ENCODE measurements around the gene P2RX6. TPM values are rescaled to one million over a fixed set of nuclear protein-coding genes. Genes with fewer than 3 reads are reported as not detected.

The P2RX6 gene
- total and polyA plus RNA-seq, 2 of the 4 experiments (the other 2 are of a cell fraction) = 0.90 to 1.6 TPM

DNA sequence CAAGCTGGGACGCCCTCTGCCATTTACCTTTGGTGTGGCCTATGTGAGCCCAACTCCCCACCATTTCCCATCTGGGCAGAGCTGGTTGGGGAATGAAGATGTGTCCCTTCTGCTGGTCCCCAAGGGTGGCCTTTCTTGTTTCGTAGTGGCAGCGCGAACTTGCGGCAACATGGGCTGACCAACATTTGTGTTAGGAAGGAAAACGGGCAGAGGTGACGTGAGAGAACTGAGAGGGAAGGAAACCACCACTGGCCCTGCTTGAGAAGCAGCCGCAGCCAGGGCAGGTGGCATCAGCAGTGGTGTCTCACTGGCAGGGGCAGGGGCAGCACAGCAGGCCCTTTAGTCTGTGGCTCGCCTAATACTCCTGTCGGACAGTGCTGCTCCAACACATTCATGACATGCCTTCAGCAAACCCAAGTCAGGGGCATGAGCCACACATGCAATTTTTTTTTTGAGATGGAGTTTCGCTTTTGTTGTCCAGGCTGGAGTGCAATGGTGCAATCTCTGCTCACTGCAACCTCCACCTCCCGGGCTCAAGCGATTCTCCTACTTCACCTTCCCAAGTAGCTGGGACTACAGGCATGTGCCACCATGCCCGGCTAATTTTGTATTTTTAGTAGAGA lies 60.7 kb downstream of the P2RX6 start:
- TF ChIP-seq, protein P1, sequence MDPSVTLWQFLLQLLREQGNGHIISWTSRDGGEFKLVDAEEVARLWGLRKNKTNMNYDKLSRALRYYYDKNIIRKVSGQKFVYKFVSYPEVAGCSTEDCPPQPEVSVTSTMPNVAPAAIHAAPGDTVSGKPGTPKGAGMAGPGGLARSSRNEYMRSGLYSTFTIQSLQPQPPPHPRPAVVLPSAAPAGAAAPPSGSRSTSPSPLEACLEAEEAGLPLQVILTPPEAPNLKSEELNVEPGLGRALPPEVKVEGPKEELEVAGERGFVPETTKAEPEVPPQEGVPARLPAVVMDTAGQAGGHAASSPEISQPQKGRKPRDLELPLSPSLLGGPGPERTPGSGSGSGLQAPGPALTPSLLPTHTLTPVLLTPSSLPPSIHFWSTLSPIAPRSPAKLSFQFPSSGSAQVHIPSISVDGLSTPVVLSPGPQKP (IDR thresholded peaks at IDR 0.05; ENCODE audit: borderline replicate concordance, low read depth, low read length) = no peak
- TF ChIP-seq MXI1 (IDR thresholded peaks at IDR 0.05; ENCODE audit: borderline replicate concordance, low read depth, low read length) (no peak), CEBPB (IDR thresholded peaks at IDR 0.05; ENCODE audit: low read depth, low read length) (no peak), CHD1 (IDR thresholded peaks at IDR 0.05; ENCODE audit: low read depth, low read length) (no peak), POLR2A (IDR thresholded peaks at IDR 0.05; ENCODE audit: low read depth, low read length) (no peak), RAD21 (IDR thresholded peaks at IDR 0.05; ENCODE audit: low read length) (no peak), MAZ (IDR thresholded peaks at IDR 0.05; ENCODE audit: borderline replicate concordance, low read depth, low read length) (no peak), RCOR1 (IDR thresholded peaks at IDR 0.05; ENCODE audit: insufficient replicate concordance, low read length) (no peak)
- no peaks in the 10 kb centered on the region for H3K36me3 ChIP-seq (ENCODE audit: control insufficient read depth, insufficient read depth, low read length)
- BruUV-seq (replicated peaks) = no TSS peak
- H3K18ac ChIP-seq (ENCODE audit: low read depth, low read length) = no peak overlapping the region
- H2BK5ac ChIP-seq (ENCODE audit: low read depth, low read length, poor library complexity, severe bottlenecking) = no peak overlapping the region
- ChIA-PET CTCF (no interaction called here), POLR2A (ENCODE audit: unreplicated experiment) (no interaction called here)
- H3K9me1 ChIP-seq (ENCODE audit: insufficient read depth, low read length) = peaks cover 5% of the 10 kb centered on the region; the same call in 1 of the 2 replicates
- no peak overlapping the region for H3K56ac ChIP-seq (ENCODE audit: extremely low read depth, insufficient read depth, low read length)
- intact Hi-C loops (cut with micrococcal nuclease) (no loop called here), in situ Hi-C loops (cut with MboI; ENCODE audit: low sequenced_read_pairs) (no loop called here), dilution Hi-C loops (cut with HindIII; ENCODE audit: low sequenced_read_pairs, unreplicated experiment) (no loop called here)
- H2BK15ac ChIP-seq (ENCODE audit: low read depth, low read length) = no peak overlapping the region
- no peak overlapping the region for H3K14ac ChIP-seq (replicated peaks; ENCODE audit: low read depth, low read length)
- no peaks in the 10 kb centered on the region for H4K20me1 ChIP-seq (ENCODE audit: insufficient read depth, low read length)
- H3K27me3 ChIP-seq (ENCODE audit: control insufficient read depth, insufficient read depth, low read length) = peaks cover 5% of the 10 kb centered on the region; the same call in 1 of the 2 replicates
- H3K9ac ChIP-seq (ENCODE audit: low read depth, low read length) = no peak overlapping the region
- no peaks in the 10 kb centered on the region for H3K79me1 ChIP-seq (ENCODE audit: low read depth in 1 of 2, low read length in 2 of 2)
- no peak overlapping the region for H2AK9ac ChIP-seq (replicated peaks; ENCODE audit: low read depth, low read length, poor library complexity)
- H2AK5ac ChIP-seq (ENCODE audit: low read depth, low read length) = no peak overlapping the region
- H3K4me1 ChIP-seq (ENCODE audit: control insufficient read depth, insufficient read depth, low read length) = peaks cover 3% of the 10 kb centered on the region
- no peak overlapping the region for H3K4ac ChIP-seq (ENCODE audit: low read depth, low read length)
- no peak overlapping the region for H2BK120ac ChIP-seq (ENCODE audit: low read depth, low read length)
- H2AFZ ChIP-seq (replicated peaks; ENCODE audit: low read length, poor library complexity) = no peak overlapping the region
- 100% methylated on average over 1 of the region's 14 CpGs; no CpG with 5 or more reads in 1 of the 2 experiments for WGBS, 2 experiments (ENCODE audit: extremely low coverage in 2 of 2, insufficient read length in 1 of 2)
- DNase-seq (no peak), ATAC-seq (ENCODE audit: low read depth) (no peak)
- H3K27ac ChIP-seq (ENCODE audit: insufficient read depth, low read length) = no peak overlapping the region
- no peak overlapping the region for H4K5ac ChIP-seq (ENCODE audit: low read depth, low read length)
- H4K91ac ChIP-seq (ENCODE audit: insufficient read depth, low read depth, low read length) = no peak overlapping the region
- no peak overlapping the region for H2BK20ac ChIP-seq (ENCODE audit: low read depth, low read length)
- H3K23ac ChIP-seq (ENCODE audit: low read depth, low read length) = no peak overlapping the region
- H3K9me3 ChIP-seq (ENCODE audit: control insufficient read depth, insufficient read depth, low read length) = peaks cover 9% of the 10 kb centered on the region; the same call in 1 of the 2 replicates
- H3K4me3 ChIP-seq (ENCODE audit: insufficient read depth, low read depth, low read length) = no peak overlapping the region
- H4K8ac ChIP-seq (ENCODE audit: low read depth in 2 of 2, low read length in 2 of 2) = no peak overlapping the region
- no peak overlapping the region for H3K4me2 ChIP-seq (ENCODE audit: low read depth, low read length)
